ENCODE data around the gene MAT2A. TPM values are rescaled to one million over a fixed set of nuclear protein-coding genes. Genes with fewer than 3 reads are reported as not detected.
"Not testable (repeated sequence)": the region's sequence is repeated elsewhere in the genome, so short reads cannot be mapped to it uniquely, and the experiment has no call there.

The MAT2A gene
- total RNA-seq, 1 donor from 2014 or later: 161 TPM

DNA sequence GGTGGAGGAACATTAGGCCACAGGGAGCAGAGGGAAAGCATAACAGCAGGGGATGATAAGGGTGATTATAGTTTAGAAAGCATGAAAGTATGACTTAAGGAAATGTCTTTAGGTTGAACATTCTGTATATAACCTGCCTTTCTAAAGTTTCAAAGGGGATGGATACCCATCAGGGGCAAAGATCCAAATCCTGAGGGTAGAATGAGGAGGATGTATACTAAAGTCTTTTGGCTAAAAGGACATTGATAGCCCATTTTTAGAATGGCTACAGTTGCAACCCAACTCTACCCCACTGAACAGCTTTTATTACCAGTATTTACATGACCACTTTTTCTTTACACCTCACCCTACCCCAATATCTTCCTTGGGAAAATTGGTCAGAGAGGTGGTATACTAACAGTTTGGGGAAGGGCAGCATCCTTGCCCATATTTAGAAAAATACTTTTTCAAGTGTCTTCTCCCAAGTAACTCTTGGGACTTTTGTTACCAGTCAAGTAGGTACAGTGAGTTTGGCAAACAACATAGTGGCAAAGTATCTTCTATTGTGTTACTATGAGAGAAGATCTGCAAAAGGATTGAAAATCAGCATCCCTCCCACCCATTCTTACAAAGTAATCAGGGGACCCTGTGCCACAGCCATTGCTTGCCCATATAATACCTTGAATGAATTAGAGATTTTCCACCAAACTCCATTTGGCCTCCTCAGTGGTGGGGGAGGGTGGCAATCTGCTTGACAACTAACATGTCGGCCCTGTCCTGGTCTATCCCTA is 8.3 kb downstream of the MAT2A start:
- DNase-seq (ENCODE audit: low read depth, low spot score): no peak

DNA sequence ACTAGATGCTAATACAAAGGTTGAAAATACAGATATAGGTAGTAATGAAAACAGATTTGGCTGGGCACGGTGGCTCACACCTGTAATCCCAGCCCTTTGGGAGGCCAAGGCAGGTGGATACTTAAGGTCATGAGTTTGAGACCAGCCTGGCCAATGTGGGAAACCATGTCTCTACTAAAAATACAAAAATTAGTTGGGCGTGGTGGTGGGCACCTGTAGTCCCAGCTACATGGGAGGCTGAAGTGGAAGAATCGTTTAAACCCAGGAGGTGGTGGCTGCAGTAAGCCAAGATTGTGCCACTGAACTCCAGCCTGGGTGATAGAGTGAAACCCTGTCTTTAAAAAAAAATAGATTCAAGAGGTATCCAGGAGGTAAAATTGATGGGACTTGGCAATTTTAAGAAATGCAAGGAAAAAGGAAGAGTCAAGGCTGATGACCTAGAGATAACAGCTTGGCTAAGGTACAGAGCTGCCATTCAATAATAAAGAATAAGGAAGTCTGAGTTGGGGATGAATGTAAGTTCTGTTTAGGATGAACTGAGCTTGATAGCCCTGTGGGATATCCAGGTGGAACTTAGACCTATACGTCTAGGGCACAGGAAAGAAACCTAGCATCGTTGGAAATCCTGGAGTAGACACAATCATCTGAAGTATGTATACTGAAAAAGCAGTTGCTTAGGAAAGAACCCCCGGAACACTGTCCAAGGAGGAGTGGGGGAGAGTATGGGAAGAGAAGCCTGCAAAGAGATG is 9.1 kb downstream of the MAT2A start:
- DNase-seq (ENCODE audit: low read depth, low spot score): no peak

DNA sequence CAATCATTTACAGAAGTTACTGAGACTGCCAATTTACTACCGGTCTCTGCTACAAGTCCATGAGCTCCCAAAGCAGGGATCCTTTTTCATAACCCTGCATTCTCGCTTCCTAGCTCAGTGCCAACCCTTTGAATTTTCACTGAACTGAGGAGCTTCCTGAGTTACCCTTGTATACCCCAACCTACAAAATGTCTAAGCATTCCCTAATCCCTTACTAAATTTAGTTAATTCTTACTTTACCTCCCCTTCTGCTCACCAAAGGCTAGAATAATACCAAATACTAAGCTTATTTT is 9.6 kb downstream of the MAT2A start:
- no peak for DNase-seq (ENCODE audit: low read depth, low spot score)

DNA sequence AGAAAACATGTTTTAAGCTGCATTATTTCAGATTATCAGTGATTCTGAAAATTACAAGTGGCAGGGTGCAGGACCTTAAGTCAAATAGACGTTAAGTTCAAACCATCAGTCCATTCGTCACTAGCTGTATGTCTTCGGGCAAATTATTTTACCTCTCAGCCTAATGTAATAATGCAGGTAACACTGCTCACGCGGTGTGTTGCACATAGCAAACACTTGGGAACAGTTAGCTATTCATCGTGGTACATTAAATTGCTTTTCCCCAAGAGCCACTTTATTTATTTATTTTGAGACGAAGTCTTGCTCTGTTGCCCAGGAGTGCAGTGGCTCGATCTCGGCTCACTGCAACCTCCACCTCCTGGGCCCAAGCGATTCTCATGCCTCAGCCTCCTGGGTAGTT is 10.1 kb downstream of the MAT2A start:
- DNase-seq (ENCODE audit: low read depth, low spot score): no peak

DNA sequence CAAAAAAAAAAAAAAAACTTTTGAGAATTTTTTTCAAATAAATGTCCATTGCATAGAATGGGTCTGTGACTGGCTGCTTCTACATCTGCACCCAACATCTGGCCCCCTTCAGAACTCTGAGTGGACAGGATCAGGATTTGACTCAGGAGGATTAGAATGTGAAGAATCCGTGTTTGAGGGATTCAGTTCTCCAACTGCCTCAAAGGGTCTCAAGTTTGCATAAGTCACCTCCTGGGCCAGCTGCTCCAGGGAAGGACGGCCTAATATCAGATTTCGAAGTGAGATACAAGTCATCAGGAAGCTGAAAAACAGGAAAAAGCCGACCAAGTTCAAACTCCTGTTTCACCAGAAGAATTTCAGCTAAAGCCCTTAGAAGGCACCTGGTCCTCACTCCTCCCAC is 10.9 kb downstream of the MAT2A start:
- DNase-seq (ENCODE audit: low read depth, low spot score): peak; percentile 20

DNA sequence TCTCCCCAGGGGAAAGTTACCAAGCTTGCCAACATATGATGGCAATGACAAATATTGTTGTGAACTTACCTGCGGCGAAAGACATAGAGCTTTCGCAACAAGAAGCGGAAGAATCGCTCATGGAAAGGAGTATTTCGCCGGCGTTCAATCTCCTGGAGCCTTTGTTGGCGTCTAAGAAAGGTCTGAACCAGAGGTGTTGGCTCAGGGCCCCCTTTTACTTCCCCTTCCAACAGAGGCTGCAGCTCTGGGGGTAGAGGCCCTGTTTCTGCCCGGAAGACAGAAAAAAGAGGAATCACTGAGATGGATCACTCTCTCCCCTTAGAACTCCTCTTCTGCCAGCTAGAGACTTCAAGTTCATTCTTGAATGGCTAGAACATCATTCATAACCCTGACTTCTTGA is 11.5 kb downstream of the MAT2A start:
- no peak for DNase-seq (ENCODE audit: low read depth, low spot score)

DNA sequence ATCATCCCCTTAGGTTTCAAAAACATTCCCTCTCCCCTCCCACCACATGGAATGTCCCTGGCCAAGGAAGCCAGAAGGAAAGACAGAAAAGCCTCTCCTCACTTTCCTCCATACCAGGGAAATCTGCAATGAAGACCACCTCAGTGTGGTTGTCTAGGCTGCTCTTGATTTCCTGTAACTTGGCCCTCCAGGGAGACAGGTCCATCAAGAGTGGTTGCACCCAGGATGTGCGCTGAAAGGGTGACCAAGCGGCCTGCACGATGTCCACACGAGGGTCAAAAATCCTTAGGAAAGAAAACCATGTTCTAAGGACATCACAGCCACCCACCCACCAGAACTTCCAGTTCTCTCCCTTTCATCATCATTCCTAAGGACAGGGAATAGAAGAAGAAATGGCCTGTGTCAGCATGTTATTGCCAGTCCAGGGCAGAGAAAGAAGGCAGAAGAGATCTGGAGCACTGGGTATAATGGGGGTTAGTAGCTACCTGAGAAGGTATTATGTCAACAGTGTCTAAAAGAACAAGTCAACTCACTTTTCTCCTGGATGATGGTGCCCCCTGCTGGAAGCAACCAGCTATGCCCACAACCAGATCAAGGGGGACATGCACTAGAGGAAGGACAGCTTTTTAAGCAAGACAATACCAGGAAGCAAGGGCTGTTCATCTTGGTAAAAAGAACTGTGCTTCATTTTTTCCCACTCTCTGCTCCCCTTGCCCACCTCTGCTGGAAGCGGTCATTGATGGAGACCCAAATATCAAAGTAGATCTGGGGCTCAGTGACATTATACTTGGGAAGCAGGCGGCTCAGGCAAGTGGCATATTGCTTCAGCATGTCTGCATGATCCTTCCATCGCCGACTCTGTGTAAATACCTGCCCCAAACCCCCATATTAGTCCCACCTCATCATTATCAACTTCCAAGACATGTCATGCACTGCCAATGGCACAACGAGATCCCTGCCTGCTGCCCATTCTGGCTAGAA is 13.0 kb downstream of the MAT2A start:
- DNase-seq (ENCODE audit: low read depth, low spot score): peak; percentile 37

DNA sequence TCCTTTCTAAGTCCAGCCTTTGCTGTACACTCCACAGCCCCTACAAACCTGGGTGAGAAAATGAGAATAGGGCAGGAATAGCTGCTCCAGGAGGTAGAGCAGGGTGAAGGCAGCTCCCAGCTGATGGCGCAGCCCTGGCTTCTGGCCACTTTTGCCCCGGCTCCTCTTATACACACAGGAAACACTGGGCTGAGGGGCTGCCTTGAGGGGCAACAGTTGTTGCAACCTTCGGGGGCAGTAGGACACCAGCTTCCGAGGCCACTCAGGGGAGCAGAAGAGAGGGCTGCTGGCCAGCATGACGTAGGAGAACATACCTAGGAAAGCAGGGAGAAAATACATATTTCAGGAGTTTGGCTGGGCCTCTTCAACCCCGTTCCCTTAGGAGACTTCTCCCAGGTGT is 14.2 kb downstream of the MAT2A start:
- no peak for DNase-seq (ENCODE audit: low read depth, low spot score)

DNA sequence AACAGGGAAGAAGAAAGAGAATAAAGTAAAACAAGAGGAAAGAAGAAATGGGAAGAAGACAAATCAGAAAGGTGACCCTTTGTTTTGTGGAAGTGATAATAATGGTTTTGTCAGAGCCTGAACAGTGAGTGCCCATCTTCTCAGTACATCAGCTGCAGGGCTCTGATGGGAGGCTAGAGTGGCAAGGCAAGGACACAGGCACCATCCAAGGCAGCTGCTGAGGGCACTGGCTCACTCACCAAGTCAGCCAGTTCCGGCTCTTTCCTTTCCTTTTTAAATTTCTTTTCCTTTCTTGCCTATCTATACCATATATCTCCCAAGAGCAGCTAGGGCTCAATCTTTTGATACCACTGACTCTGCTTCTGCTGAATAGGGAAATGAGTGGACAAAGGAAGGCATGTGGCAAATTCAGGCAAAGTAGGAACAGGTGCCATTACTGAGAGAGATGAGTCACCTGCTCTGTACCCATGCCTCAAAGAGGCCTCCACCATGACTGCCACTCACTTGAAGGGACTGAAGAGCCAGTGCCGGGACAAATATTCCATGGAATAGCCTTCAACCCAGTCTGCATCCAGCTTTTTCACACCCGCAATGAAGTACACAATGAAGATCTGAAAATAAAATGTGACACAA is 16.1 kb downstream of the MAT2A start:
- DNase-seq (ENCODE audit: low read depth, low spot score): no peak

DNA sequence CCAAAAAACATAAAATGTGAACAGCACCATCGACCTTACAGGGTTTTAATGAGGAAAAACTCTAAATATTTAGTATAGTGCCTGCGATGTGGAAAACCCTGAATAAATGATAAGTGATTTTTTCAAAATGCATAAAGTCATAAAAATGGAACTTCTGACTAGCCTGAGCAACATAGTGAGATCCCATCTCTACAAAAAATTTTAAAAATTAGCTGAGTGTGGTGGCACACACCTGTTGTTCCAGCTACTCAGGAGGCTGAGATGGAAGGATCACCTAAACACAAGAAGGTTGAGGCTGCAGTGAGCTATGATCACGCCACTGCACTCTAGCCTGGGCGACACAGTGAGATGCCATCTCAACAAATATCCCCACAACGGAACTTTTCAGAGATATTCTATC is 18.2 kb downstream of the MAT2A start:
- DNase-seq (ENCODE audit: low read depth, low spot score): no peak

DNA sequence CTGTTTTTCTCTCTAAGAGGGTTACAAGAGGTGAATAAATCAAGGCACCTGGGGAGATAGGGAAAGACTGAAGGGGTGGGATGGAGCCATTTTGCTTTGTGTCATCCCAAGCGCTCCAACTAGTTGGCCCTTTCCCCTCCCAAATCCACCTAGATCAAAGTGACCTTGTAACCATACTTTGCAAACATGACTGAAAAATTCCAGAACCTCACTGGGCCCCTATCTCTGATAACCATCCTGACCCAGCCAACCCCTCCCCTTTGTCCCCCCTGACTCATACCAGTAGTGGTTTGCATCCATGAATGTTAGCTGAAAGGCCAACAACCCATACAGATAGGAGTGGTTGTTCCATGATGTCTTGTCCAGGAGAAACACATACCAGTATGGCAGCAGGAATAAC is 19.2 kb downstream of the MAT2A start:
- no peak for DNase-seq (ENCODE audit: low read depth, low spot score)

DNA sequence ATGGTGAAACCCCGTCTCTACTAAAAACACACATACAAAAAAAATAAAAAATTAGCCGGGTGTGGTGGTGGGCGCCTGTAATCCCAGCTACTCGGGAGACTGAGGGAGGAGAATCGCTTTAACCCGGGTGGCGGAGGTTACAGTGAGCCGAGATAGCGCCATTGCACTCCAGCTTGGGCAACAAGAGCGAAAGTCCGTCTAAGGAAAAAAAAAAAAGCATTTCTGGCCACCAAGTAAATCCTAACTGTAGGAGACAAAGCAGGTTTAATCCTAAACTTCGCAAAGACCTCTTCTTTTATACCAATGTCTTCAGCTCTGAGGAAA is 21.4 kb downstream of the MAT2A start:
- not testable (repeated sequence) for DNase-seq (ENCODE audit: low read depth, low spot score)

DNA sequence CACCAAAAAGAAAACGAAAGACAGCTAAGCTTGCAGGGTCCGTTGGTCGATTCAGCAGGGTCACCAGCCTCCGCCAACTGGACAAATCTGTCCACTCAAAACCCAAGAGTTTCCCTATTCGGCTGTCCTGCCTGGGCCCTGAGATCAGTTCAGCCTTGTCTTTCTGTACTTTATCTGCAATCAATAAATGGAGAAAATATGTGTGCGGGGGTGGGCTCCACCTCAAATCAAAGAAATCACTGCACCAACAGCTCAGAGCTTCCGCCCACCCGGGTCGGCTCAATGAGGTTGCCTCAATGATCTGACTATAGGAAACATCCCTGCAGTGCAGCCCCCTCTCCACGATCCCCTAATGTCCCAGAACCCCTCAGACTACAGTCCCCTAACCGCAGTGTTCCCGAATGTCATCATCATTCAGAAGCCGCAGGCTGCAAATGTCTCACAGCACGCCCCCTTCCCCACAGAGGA is 21.9 kb downstream of the MAT2A start:
- no peak for DNase-seq (ENCODE audit: low read depth, low spot score)

DNA sequence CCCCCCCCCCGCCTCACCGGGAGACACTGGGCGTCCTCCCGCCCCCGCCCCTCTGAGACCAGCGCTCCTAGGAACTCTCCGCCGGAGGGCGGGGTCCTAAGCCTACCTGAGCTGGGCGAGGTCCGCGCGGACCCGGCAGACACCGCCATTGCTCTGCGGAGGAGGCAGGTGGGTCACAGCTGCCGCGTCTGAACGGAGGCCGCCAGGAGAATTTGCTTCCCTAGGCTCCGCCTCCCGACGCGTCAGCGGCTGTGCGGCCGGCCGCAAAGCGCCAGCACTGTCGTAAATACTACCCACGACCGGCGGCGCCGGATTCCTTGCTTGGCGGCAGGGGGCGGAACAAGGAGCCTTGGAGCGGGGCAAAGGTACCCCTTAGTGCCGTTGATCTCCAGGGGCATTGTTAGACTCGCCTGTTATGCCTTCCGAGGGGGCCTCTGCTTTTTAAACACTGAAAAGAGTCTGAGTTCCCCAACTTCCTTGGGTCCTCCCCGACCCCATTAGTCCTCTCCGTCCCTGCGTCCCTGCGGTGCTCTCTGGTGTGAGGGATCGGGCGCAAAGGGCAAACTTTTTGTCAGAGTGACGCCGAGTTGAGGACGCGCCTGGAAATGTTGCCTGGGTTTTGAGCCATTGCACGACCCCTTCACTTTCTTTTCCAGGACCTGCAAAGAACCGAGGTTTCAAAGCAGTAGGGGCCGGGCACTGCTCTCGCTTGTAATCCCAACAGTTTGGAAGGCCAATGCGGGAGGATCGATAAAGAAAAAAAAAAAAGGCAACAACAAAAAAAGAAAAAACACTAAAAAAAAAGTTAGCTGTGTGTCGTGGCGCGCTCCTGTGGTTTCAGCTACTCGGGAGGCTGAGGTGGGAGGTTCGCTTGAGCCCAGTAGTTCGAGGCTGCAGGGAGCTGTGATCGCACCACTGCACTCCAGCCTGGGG is 22.6 kb downstream of the MAT2A start, which contains the start of gene GGCX:
GGCX (minus strand) TSS at position 214 of the 933 bp plus-strand sequence; CDS start at position 149, 65 bp downstream.
- peak; percentile 76 for DNase-seq (ENCODE audit: low read depth, low spot score)

DNA sequence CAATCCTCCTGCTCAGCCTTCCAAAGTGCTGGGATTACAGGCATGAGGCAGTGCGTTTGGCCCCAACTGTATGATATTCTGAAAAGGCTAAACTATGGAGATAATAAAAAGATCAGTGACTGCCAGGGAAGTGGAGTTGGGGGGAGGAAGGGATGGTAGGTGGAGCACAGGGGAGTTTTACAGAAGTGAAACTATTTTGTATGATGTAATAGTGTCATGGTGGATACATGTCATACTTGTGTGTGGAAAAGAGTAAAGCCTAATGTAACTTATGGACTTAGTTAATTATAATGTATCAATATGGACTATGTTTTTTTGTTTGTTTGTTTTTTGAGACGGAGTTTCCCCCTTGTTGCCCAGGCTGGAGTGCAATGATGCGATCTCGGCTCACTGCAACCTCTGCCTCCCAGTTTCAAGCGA is 25.2 kb downstream of the MAT2A start:
- no peak for DNase-seq (ENCODE audit: low read depth, low spot score)

DNA sequence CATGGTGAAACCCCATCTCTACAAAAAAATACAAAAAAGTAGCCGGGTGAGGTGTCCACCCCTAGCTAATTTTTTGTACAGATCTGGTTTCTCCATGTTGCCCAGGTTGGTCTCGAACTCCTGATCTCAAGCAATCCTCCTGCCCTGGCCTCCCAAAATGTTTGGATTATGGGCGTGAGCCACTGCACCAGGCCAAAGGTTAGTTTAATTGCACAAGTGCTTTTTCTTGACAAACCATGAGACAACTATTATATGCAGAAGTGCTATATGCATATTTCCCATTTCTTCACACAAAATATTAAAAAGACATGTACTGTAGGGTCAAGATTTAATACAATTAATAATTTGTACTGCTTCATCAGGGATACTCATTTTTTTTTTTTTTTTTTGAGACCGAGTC is 27.3 kb downstream of the MAT2A start:
- DNase-seq (ENCODE audit: low read depth, low spot score): no peak

DNA sequence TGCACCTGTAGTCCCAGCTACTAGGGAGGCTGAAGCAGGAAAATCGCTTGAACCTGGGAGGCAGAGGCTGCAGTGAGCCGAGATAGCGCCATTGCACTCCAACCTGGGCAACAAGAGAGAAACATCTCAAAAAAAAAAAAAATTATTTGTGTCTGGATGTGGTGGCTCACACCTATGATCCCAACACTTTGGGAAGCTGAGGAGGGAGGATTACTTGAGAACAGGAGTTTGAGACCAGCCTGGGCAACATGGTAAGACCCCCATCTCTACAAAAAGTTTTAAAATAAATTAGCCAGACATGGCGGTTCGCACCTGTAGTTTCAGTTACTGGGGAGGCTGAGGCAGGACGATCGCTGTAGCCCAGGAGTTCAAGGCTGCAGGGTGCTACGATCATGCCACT is 36.8 kb downstream of the MAT2A start:
- DNase-seq (ENCODE audit: low read depth, low spot score): no peak

DNA sequence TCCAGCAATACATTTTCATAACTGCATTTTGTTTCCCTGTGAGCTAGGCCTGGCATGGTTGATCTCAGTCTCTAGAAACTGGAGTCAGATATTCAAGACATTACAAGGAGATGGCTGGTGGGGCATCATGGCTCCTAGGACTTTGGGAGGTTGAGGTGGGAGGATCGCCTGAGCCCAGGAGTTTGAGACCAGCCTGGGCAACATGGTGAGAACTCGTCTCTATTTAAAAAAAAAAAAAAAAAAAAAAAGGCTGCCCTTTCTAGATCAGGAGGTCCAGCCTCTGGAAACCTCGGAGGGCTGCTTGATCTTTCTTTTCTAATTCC is 38.1 kb downstream of the MAT2A start:
- DNase-seq (ENCODE audit: low read depth, low spot score): no peak

DNA sequence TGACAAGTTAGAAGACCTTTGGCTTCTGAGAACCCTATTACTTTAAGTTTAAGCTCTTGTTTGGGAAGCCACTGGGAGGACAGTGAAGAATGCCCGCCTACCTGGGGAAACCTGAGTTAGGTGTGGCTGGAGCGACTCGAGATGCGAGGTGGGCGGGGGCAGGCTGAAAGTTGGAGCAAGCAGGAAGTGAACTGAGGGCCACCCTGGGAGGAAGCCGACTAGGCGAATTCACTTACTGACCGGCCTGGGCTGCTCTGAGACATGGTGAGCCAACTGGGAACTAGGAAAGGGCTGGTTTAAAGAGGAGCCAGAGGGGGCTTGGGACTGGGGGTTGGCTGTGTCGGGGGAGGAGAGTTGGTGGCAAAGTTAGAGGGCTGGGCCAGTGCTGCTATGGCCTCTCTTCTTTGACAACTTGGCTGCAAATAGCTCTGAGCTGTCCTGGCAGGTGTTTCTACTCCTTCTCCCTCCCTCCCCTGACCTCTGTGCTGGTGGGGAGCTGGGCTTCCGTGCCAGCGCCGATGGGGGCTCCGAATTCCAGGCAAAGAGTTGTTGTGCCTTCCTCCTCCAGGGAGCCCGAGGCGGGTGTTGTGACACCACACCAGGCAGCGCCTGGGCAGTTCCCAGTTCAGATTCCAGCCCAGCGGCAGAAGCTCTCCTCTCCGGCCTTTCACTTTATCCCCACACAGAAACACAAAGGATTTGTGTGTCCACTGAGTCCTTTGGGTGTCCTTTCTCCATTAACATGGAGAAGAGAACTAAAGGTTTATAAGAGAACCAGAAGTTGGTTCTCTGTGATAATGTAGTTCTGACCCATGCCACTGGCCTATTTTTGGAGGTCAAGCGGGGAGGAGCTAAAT is 38.6 kb downstream of the MAT2A start, which contains the start of gene VAMP8:
VAMP8 (plus strand) TSS at position 201 of the 857 bp plus-strand sequence; CDS start at position 262, 61 bp downstream.
- DNase-seq (ENCODE audit: low read depth, low spot score): no peak

Data from pulmonary artery endothelial cell (primary cell).